Stimulated activated CD8-positive, alpha-beta memory T cell treated with anti-CD3 and anti-CD28 coated beads, Interleukin-15, amount 100 ng/mL, for 48 hours (primary cell): ENCODE results near the gene GART.

Experiments used
- DNase-seq, 2 donors: peaks; one replicate each; pipeline ENCODE4 v3.0.0-alpha.2; 2020; ENCODE audit warnings: low read depth in 2 of 2

Gene GART

DNA sequence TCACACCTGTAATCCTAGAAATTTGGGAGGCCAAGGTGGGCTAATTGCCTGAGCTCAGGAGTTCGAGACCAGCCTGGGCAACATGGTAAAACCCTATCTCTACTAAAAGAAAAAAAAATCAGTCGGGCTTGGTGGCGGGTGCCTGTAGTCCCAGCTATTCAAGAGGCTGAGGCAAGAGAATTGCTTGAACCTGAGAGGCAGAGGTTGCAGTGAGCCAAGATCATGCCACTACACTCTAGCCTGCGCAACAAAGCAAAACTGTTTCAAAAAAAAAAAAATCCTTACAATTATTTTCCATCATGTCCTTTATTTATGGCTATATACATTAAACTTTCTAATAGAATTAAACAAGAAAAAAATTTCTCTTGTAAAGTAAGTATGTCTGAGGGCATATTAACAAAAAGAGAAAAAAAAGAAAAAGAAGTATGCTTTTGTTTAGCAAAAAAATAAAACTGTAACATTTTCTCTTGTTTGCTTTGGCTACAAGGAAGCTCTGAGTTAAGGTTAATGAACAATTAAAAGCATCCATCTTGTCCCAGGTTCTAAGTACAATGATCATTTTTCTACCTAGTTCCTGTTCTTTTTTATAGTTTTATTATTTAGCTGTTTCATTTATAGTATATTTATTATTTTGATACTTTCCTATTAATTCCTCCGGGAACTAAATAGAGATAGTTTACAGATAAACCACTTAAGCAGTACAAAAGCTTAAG lies 80.2 kb downstream of the GART start:
- no peak for DNase-seq

DNA sequence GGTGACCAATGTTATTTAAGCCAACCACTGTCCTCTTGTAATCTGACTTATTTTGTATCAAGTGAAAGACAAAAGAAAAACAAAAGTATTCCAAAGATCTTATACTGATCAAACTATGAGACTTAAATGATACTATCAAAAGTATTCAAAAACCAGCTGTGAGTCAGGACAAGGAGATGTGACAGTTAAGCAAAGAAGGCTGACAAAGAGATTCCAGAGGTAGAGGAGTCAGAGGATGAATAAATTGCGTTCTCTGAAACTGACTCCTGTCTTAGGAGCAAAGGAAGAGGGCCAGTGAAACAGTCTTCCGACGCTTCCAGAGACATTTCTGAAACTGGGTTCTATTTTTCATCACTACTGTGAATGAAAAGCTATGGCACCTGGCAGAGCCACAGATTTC lies 83.1 kb downstream of the GART start:
- no peak for DNase-seq

DNA sequence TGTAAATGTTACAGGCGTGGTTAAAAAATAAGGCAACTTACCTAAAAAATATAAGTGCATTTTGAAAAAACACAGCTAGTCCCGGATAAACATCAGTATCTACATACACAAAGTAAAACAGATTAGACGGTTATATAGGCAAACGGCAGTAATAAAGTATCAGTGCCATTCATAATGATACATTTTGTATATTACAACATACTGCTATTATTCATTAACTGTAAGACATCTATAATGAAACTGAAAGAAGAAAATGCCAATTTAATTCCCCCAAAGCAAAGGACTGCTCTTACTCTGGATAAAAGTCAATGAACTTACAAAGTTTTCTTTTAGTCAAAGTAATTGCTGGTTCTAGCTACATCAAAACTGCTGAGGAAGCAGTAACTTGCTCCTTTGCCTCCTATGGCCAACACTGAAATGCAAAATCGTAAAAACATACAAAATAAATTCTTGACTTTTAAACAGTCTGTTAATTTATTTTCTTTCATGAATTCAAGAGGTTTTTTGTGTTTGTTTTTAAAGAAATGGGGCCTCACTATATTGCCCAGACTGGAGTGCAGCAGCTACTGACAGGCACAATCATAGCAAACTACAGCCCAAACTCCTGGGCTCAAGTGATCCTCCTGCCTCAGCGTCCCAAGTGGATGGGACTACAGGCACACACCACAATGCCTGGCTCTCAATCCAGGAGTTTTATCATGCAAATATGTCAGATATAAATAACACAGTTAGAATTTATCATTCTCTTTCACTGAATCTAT lies 86.1 kb downstream of the GART start:
- DNase-seq: no peak
